CD4-positive, alpha-beta T cell treated with Interleukin-15 for 1 hour (primary cell): ENCODE measurements around the gene NCOA3.
"Not testable (repeated sequence)": the region's sequence is repeated elsewhere in the genome, so short reads cannot be mapped to it uniquely, and the experiment has no call there.

ENCODE experiments used
- DNase-seq: peaks from one replicate; pipeline ENCODE4 v3.0.0-alpha.2; 2020

NCOA3 gene

GRCh38 chr20:47541355-47541922 lies 39.8 kb downstream of the NCOA3 start:
- DNase-seq, result no peak

GRCh38 chr20:47543006-47543431 lies 41.3 kb downstream of the NCOA3 start:
- no peak for DNase-seq

GRCh38 chr20:47544240-47544639 lies 42.6 kb downstream of the NCOA3 start:
- no peak for DNase-seq

GRCh38 chr20:47544852-47545251 lies 43.2 kb downstream of the NCOA3 start:
- no peak for DNase-seq

- no peak for DNase-seq
Observed at GRCh38 chr20:47545499-47545898, 43.8 kb downstream of the NCOA3 start.

- DNase-seq, result no peak
Observed at GRCh38 chr20:47546184-47547033, 44.7 kb downstream of the NCOA3 start.

GRCh38 chr20:47547034-47547387 lies 45.3 kb downstream of the NCOA3 start:
- DNase-seq, result no peak

GRCh38 chr20:47549671-47550070 lies 48.0 kb downstream of the NCOA3 start:
- no peak for DNase-seq

GRCh38 chr20:47551222-47551621 lies 49.5 kb downstream of the NCOA3 start:
- no peak for DNase-seq

GRCh38 chr20:47551841-47552240 lies 50.2 kb downstream of the NCOA3 start:
- no peak for DNase-seq

- DNase-seq, result no peak
Observed at GRCh38 chr20:47552996-47553395, 51.3 kb downstream of the NCOA3 start.

- not testable (repeated sequence) for DNase-seq
Observed at GRCh38 chr20:47553594-47554235, 52.0 kb downstream of the NCOA3 start.

GRCh38 chr20:47554283-47554682 lies 52.6 kb downstream of the NCOA3 start:
- DNase-seq, result not testable (repeated sequence)

- DNase-seq, result no peak
Observed at GRCh38 chr20:47557218-47557617, 55.5 kb downstream of the NCOA3 start.

- no peak for DNase-seq
Observed at GRCh38 chr20:47557791-47558190, 56.1 kb downstream of the NCOA3 start.

- DNase-seq, result no peak
Observed at GRCh38 chr20:47558295-47559066, 56.8 kb downstream of the NCOA3 start.

GRCh38 chr20:47559141-47559540 lies 57.5 kb downstream of the NCOA3 start:
- no peak for DNase-seq

- DNase-seq, result no peak
Observed at GRCh38 chr20:47561180-47561579, 59.5 kb downstream of the NCOA3 start.

GRCh38 chr20:47561603-47562583 lies 60.2 kb downstream of the NCOA3 start:
- DNase-seq, result no peak

- no peak for DNase-seq
Observed at GRCh38 chr20:47566269-47566668, 64.6 kb downstream of the NCOA3 start.

- no peak for DNase-seq
Observed at GRCh38 chr20:47568019-47568418, 66.3 kb downstream of the NCOA3 start.

- no peak for DNase-seq
Observed at GRCh38 chr20:47568837-47569410, 67.2 kb downstream of the NCOA3 start.
